Daoy (cell line): ENCODE measurements around the gene SPAG5. TPM values are rescaled to one million over a fixed set of nuclear protein-coding genes. Genes with fewer than 3 reads are reported as not detected.

Experiments
- DNase-seq: peaks from one replicate; pipeline ENCODE4 v3.0.0-alpha.2; 2015; ENCODE audit warnings: low read depth
- total RNA-seq: library from RNA; depleted of rRNA; stranded (reverse); fragments of >200 nt; shearing (Covaris generic); gene quantifications from 2 replicates; pipeline ENCODE4 v1.2.3, GENCODE V29; 2014; rRNA removed

The SPAG5 gene
- total RNA-seq, 1 experiment from 2014 or later = 134 TPM

DNA sequence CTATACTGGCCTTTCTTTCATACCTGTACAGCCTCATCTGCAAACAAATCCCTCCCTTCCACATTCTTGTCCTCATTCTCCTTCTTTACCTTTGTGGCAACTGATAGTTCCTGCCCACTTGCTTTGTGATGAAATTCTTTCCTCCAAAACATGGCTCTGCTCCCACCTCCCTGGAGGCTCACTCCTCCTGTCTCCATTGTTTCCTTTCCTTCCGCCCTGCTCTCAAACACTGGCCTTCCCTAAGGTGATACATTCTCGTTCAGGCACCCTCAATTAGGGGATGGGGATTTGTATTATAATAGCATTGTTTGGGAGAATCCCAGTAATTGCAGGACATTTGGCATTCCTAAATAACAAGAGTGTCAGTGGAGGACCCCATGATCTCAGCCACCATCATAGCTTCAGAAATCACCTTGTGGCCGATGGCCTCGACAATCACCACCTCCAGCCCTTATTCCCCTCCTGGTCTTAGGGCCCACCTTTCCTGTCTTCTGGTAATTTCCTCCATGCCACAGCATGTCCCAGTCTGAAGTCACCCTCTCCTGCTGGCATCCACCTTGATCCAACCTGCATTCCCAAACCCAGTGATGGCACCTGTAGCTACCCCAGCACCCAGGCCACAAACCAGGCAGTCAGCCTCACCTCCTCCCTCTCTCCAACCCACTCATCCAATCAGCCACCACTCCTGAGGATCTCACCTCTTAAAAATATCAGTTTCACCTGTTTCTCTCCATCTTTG is 54.3 kb downstream of the SPAG5 start:
- DNase-seq = no peak

DNA sequence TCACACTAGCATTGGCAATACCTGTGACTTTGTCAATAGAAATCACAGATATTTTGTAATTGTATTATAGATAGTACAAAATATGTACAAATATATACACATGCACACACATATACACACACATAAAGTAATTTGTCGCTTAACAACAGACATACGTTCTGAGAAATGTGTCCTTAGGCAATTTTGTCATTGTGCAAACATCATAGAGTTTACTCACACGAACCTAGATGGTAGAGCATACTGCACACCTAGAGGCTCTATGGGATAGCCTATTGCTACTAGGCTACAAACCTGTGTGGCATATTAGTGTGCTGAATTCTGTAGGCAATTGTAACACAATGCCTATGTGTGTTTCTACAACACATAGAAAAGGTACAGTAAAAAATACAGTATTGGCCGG is 57.4 kb downstream of the SPAG5 start:
- no peak for DNase-seq

DNA sequence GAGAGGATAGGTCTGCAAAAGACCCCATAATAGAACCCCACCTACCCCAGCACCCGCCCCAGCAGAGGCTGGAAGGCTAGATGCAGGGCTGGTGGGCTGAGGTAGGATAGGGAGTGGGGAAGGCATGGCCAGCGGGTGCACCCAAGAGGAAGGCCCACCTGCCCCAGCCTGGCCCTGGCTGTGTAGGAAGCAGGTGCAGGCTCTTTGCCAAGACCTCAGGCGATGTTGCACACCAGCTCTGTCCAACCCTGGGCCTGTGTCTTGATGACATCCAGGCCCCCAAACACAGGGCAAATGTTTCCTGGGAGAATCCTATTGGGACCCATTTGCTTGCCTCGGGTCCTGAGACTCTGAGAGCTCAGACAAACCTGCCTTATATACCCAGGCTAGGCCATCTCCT is 58.6 kb downstream of the SPAG5 start:
- no peak for DNase-seq

DNA sequence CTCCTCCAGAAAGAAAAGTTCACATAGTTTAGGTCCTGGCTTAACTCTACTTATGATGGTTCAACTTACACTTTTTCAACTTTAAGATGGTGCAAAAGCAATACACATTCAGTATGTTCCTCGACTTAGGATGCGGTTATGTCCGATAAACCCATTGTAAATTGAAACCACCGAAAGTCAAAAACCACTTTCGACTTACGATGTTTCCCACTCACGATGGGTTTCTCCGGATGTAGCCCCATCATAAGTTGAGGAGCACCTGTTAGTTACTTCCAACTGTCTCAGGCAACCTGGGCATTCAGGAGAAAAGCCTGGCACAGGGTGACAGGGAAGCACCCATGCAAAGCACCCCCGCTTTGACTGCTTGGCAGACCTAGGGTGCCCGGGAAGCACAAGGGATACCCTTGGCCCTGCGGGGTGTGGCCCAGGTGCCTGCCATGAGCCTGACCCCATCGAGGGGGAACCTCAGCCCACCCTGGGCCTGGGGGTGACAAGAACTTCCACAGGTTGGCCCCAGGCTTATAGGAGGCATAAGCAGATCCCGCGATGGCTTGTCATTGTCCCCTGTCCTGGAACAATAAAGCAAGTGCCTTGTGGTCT is 60.4 kb downstream of the SPAG5 start:
- no peak for DNase-seq

DNA sequence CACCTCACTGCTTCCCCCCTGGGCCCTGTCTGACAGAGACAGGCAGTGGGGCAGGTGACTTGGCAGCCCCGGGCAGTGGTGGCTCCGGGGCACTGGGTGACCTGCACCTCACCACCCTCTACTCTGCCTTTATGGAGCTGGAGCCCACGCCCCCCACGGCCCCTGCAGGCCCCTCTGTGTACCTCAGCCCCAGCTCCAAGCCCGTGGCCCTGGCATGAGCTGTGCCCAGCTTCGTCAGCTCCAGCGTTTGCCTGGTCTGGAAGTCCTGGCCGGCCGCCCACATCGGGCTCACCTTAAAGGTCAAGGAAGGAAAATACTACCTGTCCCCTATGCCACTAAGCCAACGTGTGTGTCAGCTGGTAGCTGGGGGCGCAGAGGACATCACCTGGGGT is 61.6 kb downstream of the SPAG5 start:
- no peak for DNase-seq

DNA sequence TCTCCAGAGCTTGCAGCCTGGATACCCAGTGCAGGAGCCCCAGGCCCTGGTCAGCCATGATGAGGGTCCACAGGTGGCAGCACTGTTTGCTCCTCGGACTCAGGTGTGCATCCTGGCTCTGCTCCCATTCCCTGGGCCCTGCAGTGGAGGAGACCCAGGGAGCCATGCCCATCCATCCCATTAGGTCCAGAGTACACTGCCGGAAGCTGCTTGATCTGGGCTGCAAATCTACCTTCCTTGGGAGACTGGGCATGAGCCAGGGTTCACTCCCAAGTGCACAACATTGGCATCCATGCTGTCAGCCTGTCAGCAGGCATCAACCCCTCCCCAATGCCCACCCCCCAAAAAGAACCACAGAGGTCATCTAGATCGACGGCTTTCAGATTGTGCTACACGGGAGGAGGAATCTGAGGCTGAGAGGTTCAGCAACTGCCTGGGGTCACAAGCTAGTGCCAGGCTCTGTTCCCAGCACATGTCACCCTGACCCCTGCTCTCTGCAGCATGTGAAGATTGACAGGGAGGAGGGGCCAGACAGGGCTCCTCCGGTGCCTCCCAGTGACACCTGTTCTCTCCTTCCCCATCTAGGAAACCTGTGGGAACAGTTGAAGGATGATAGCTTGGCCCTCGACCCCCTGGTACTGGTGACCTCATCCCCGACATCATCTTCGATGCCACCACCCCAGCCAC is 62.1 kb downstream of the SPAG5 start:
- DNase-seq = no peak

DNA sequence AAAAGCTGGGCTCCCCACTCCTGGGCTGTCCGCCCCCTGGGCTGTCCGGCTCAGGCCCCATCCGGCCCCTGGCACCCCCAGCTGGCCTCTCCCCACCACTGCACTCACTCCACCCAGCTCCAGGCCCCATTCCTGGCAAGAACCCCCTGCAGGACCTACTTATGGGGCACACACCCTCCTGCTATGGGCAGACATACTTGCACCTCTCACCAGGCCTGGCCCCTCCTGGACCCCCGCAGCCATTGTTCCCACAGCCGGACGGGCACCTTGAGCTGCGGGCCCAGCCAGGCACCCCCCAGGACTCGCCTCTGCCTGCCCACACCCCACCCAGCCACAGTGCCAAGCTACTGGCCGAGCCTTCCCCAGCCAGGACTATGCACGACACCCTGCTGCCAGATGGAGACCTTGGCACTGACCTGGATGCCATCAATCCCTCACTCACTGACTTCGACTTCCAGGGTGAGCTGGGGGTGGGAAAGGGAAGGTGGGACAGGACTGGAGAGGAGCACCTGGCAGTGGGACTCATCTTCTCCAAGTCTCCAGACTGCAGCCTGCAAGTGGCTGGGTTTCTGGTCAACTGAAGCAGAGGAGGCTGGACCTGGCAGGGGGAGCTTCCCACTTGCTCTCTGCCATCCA is 64.0 kb downstream of the SPAG5 start:
- no peak for DNase-seq

DNA sequence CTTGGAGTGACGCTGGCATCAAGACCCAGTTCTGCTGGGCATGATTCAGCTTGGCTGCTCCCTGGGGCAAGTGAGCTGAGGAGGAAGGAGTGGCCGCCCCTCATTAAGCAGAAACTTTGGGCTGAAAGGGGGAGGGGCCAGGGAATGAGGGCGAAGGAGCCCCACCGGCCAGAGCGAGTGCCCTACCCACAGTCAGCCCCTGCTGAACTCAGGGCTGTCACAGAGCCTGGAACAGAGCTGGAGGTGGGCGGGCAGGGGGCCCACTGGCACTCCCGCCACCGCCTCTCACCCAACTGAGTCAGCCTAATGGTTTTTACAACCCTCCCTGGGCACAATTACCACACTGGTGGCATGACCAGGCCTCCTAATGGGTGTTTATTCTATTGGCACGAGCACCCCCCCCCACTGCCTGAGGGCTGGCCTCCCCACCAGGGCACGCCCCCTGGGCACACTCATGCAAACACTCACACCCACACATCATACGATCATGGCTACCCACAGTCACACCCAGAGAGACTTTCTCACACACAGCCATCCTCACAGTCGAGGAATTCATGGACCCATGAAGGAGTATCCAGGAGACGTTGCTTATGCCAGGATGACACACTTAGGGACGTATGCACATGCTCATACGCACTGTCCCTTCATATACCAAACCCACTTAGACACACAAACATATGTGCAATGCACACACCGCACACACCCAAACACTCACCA is 65.6 kb downstream of the SPAG5 start:
- peak; percentile 70 for DNase-seq

DNA sequence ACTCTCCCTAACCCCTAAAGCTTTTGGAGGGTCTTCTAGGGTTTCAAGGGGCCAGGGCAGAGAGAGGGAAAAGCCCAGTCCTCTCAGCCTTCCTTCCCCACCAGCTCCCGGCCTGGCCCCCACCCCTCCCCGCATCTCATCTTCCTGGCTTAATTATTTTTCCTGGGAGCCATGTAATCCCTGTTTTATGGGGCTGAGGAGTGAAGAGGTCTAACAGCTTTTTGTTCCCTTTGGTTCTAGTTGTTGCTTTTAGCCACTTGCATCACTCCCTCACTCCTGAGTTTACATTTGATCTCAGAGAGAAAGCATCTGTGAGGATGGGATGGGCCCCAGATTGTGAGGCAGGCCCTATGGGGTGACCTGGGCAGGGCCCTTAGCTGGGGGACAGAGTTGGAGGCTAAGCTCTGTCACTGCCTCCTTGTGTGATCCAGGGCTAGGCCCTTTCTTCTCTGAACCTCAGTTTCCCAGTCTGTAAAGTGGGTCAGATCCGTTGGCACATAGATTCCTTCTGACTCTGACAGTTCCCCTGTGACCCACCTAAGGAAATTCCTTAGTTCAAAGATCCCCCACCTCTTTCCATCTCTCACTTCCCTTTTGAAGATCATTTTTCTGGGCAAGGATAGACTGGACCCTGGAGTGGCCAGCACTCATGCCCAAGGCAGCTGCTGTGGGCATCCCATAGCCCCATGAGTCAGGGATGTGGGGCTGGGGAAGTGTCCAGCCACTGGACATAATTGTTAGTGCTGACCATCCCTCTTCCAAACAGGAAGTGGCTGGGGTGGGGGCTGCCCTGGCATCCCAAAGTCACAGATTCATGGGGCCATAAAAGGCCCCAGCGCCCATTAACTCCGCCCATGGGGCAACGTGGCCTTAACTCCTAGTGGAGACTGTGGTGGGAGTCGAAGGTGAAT is 66.5 kb downstream of the SPAG5 start:
- no peak for DNase-seq

DNA sequence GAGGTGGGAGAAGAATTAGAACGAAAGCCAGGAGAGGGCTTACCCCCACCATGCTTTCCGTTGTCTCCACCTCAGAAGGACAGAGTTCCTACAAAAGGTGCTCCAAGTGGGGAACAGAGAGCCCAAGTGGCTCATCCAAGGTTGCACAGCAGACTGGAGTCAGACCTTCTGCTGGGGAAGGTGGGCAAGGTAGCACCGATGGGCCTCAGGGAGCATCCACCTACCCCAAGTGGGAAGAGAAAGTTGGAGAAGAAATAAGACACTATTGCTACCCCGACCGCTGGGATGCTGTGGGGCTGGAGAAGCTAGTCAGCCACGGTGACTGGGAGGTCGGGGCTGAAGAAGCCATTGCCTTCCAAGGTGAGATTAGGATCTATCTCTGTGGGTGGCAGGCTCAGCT is 67.9 kb downstream of the SPAG5 start:
- DNase-seq = no peak

DNA sequence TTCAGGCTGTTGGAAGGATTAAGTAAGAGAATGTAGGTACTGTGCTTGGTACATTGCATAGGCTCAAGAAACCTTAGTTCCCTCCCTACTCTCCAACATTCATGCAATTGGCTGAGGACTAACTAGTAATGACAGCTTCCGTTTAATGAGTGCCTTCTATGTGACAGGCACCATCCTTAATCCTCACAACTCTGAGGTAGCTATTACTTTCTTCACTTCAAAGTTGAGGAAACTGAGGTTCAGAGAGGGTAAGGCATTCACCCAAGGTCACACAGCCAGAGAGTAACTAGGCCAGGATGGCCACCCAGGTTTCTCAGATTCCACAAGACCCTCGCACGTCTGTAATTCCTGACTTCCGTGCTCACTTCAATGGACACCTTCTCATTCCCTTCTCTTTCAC is 68.6 kb downstream of the SPAG5 start:
- no peak for DNase-seq

DNA sequence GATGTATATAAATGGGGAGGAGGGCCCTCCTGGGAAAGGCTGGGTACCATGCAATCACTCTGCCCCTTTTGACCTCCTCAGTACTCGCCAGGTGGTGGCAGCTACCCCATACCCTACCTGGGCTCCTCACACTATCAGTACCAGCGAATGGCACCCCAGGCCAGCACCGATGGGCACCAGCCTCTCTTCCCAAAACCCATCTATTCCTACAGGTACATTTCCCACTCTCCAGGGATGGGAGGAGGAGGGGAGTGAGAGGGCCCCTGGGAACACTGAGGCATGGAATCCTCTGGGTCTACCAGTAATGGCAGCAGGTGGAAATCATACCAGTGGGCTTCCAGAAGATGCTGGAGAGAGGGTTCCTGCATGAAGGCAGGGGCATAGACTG is 69.8 kb downstream of the SPAG5 start:
- DNase-seq = no peak

DNA sequence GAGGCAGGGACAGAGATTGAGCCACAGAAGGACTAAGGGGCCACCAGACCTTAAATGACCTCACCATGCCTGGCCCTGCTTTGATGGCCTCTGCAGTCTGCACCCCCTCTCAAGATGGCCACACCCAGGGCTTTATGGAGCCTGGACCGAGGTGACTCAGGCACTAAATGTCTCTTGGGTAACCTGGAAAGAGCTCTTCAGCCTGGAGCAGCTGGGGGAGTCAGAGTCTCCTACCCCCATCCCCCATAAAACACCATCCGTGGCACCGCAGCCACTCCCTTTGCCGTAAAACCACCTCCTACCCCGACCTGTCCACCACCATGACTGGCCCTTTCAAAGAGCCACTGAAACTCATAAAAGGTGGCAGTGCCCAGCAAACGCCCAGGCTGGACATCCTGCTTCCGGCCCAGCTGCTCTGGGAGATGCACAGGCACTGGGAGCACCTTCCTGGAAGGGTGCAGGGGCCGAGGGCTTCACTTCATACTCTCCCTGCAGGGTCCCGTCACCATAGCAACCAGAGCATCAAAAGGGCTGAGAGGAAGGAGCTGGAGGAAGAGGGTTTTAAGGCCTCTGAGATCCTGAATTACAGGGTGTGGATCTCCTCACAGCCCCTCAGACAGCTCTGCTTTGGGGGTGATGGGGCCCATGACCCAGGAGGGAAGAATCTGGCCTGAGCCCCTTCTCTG is 70.4 kb downstream of the SPAG5 start:
- no peak for DNase-seq

DNA sequence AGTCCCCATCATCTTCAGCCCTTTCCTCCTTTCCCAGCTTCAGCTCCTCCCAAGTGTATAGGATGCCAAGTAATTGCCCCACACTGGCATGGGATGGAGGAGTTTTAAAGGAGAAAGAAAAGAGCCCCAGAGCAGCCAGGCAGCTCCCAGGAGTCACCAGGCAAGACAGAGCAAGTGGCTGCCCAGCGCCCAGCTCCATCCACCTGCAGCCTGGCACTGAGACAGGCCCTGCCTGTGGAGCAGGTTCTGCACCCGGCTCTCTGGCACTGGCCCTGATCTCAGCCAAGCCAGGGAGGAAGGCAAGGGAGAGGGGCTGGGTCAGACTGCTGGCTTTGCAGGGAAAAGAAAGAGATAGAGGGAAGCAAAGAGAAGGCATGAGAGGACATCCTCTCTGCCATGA is 71.0 kb downstream of the SPAG5 start:
- no peak for DNase-seq

Other genes with a start within 250 kb of the SPAG5 start
- gene POLDIP2, start 241.5 kb downstream of the SPAG5 start, total RNA-seq = 124 and 132 TPM in 2 replicates
- not detected in 2 replicates for gene SEBOX, start 233.8 kb downstream of the SPAG5 start, total RNA-seq
- gene VTN, start 228.7 kb downstream of the SPAG5 start, total RNA-seq = not detected in 2 replicates
- 3.5 and 3.7 TPM in 2 replicates for gene SARM1, start 227.3 kb downstream of the SPAG5 start, total RNA-seq
- gene SLC46A1, start 192.8 kb downstream of the SPAG5 start, total RNA-seq = 4.6 and 6.1 TPM in 2 replicates
- gene SLC13A2, start 125.4 kb downstream of the SPAG5 start, total RNA-seq = not detected in 2 replicates
- gene FOXN1, start 92.7 kb downstream of the SPAG5 start, total RNA-seq = not detected in 2 replicates
- 17.8 and 25.4 TPM in 2 replicates for gene UNC119, start 46.4 kb downstream of the SPAG5 start, total RNA-seq
- 44.9 and 49.1 TPM in 2 replicates for gene PIGS, start 27.5 kb downstream of the SPAG5 start, total RNA-seq
- gene ALDOC, start 22.1 kb downstream of the SPAG5 start, total RNA-seq = 1.3 and 2.4 TPM in 2 replicates
- 9.1 and 11.4 TPM in 2 replicates for gene RSKR, start 15.2 kb upstream of the SPAG5 start, total RNA-seq
- 64.9 and 65.8 TPM in 2 replicates for gene BLTP2, start 46.1 kb upstream of the SPAG5 start, total RNA-seq
- gene SDF2, start 62.9 kb upstream of the SPAG5 start, total RNA-seq = 67.6 and 68.2 TPM in 2 replicates
- 28.4 and 38.2 TPM in 2 replicates for gene SUPT6H, start 63.2 kb upstream of the SPAG5 start, total RNA-seq
- 0.21 and 0.23 TPM in 2 replicates for gene PROCA1, start 112.9 kb upstream of the SPAG5 start, total RNA-seq
- 243 and 290 TPM in 2 replicates for gene RAB34, start 118.8 kb upstream of the SPAG5 start, total RNA-seq
- gene RPL23A, start 121.0 kb upstream of the SPAG5 start, total RNA-seq = 697 and 1,346 TPM in 2 replicates
- gene TLCD1, start 127.2 kb upstream of the SPAG5 start, total RNA-seq = 1.3 and 2.4 TPM in 2 replicates
- gene NEK8, start 129.8 kb upstream of the SPAG5 start, total RNA-seq = 2.9 and 10.2 TPM in 2 replicates
- 20.4 and 23.7 TPM in 2 replicates for gene TRAF4, start 145.0 kb upstream of the SPAG5 start, total RNA-seq
- 2.3 and 3.1 TPM in 2 replicates for gene FAM222B, start 243.8 kb upstream of the SPAG5 start, total RNA-seq